Activated CD8-positive, alpha-beta T cell treated with anti-CD3 and anti-CD28 coated beads for 36 hours (primary cell): ENCODE results near the gene PARP4. TPM values are rescaled to one million over a fixed set of nuclear protein-coding genes. Genes with fewer than 3 reads are reported as not detected.
"Not testable (repeated sequence)": the region's sequence is repeated elsewhere in the genome, so short reads cannot be mapped to it uniquely, and the experiment has no call there.

Experiments used
- ATAC-seq: fragments of 200-7000 bp; cut with Tn5 transposase; one replicate; pipeline ENCODE4 v1.10.0; 2021; ENCODE audit warnings: mild to moderate bottlenecking, moderate library complexity
- CTCF ChIA-PET: fragments of 350-600 bp; sonication (Branson Sonifier 250); formaldehyde crosslinking; loops from one replicate; lab custom pipeline; 2021; ENCODE audit warnings: antibody characterized with exemption; lab: Charles Lee
- POLR2A ChIA-PET: fragments of 350-600 bp; sonication (Branson Sonifier 250); formaldehyde crosslinking; loops from one replicate; lab custom pipeline; 2021; ENCODE audit warnings: antibody characterized with exemption; lab: Charles Lee
- DNase-seq: peaks from one replicate; pipeline ENCODE4 v3.0.0-alpha.2; 2020
- H3K27ac Mint-ChIP-seq: one replicate; pipeline ENCODE4 v1.8.0; 2021; ENCODE audit warnings: mild to moderate bottlenecking, mixed read lengths
- H3K27me3 Mint-ChIP-seq: one replicate; pipeline ENCODE4 v1.8.0; 2021; ENCODE audit warnings: mixed read lengths
- H3K36me3 Mint-ChIP-seq: one replicate; pipeline ENCODE4 v1.8.0; 2021; ENCODE audit warnings: low read depth, mixed read lengths
- H3K4me1 Mint-ChIP-seq: one replicate; pipeline ENCODE4 v1.8.0; 2021; ENCODE audit warnings: low read depth, mixed read lengths
- H3K4me3 Mint-ChIP-seq: one replicate; pipeline ENCODE4 v1.8.0; 2021; ENCODE audit warnings: mild to moderate bottlenecking, moderate library complexity, mixed read lengths
- H3K9me3 Mint-ChIP-seq: one replicate; pipeline ENCODE4 v1.8.0; 2021; ENCODE audit warnings: mixed read lengths
- intact Hi-C: fragments of 100-400 bp; cut with micrococcal nuclease; formaldehyde crosslinking; loops from one replicate; pipeline ENCODE4 v1.10.0; 2022
- total RNA-seq, 2 experiments: library from RNA; stranded (reverse); gene quantifications; one replicate each; pipeline ENCODE4 v1.2.3, GENCODE V29; 2021
- TF ChIP-seq, protein P1 (sequence below): fragments of 200-600 bp; IDR thresholded peaks from one replicate; pipeline ENCODE4 v1.8.0; 2022; ENCODE audit warnings: antibody characterized with exemption, mild to moderate bottlenecking

The PARP4 gene
- total RNA-seq, 2 experiments from 2014 or later = 20.4 to 22.4 TPM

- H3K4me1 Mint-ChIP-seq = peaks cover 34% of the 10 kb centered on the region
- no peaks in the 10 kb centered on the region for H3K27me3 Mint-ChIP-seq
- no peaks in the 10 kb centered on the region for H3K9me3 Mint-ChIP-seq
- H3K36me3 Mint-ChIP-seq = peaks cover 26% of the 10 kb centered on the region
- intact Hi-C loops = no loop called here
- H3K4me3 Mint-ChIP-seq = no peak overlapping the region
- TF ChIP-seq, protein P1, sequence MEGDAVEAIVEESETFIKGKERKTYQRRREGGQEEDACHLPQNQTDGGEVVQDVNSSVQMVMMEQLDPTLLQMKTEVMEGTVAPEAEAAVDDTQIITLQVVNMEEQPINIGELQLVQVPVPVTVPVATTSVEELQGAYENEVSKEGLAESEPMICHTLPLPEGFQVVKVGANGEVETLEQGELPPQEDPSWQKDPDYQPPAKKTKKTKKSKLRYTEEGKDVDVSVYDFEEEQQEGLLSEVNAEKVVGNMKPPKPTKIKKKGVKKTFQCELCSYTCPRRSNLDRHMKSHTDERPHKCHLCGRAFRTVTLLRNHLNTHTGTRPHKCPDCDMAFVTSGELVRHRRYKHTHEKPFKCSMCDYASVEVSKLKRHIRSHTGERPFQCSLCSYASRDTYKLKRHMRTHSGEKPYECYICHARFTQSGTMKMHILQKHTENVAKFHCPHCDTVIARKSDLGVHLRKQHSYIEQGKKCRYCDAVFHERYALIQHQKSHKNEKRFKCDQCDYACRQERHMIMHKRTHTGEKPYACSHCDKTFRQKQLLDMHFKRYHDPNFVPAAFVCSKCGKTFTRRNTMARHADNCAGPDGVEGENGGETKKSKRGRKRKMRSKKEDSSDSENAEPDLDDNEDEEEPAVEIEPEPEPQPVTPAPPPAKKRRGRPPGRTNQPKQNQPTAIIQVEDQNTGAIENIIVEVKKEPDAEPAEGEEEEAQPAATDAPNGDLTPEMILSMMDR = no peak
- DNase-seq (no peak), ATAC-seq (no peak)
- POLR2A ChIA-PET = interaction anchor here (1.0 to 1.5 kb wide), 2 partner anchors 11 to 24 kb away, joined by 3 to 4 read pairs; no protein-coding TSS in a partner anchor
- no peak overlapping the region for H3K27ac Mint-ChIP-seq
- CTCF ChIA-PET = interaction anchor here (0.8 to 1.0 kb wide), 2 partner anchors 45 to 101 kb away, joined by 3 read pairs; no protein-coding TSS in a partner anchor
Observed at GRCh38 chr13:24505256-24505655, 7.3 kb downstream of the PARP4 start.

- no peak overlapping the region for H3K27ac Mint-ChIP-seq
- peaks cover 28% of the 10 kb centered on the region for H3K36me3 Mint-ChIP-seq
- intact Hi-C loops = no loop called here
- ATAC-seq (no peak), DNase-seq (no peak)
- ChIA-PET POLR2A (interaction anchor here (1.0 kb wide), 1 partner anchor 9 kb away, joined by 3 read pairs; the partner anchor contains the start of gene PARP4), CTCF (no interaction called here)
- H3K9me3 Mint-ChIP-seq = no peaks in the 10 kb centered on the region
- H3K4me1 Mint-ChIP-seq = peaks cover 28% of the 10 kb centered on the region
- H3K4me3 Mint-ChIP-seq = no peak overlapping the region
- TF ChIP-seq, protein P1 = no peak
- H3K27me3 Mint-ChIP-seq = no peaks in the 10 kb centered on the region
Observed at GRCh38 chr13:24503379-24503696, 9.2 kb downstream of the PARP4 start.

- POLR2A ChIA-PET = interaction anchor here (1.4 kb wide), 1 partner anchor 8 kb away, joined by 3 read pairs; no protein-coding TSS in a partner anchor
- ATAC-seq (peak; percentile 42), DNase-seq (no peak)
- Mint-ChIP-seq H3K9me3 (no peaks in the 10 kb centered on the region), H3K4me3 (no peak overlapping the region), H3K4me1 (peaks cover 26% of the 10 kb centered on the region), H3K36me3 (peaks cover 26% of the 10 kb centered on the region), H3K27me3 (no peaks in the 10 kb centered on the region), H3K27ac (peak overlapping the region; percentile 21)
- CTCF ChIA-PET = no interaction called here
- intact Hi-C loops = no loop called here
- TF ChIP-seq, protein P1 = no peak
Observed at GRCh38 chr13:24502533-24503378, 9.8 kb downstream of the PARP4 start.

DNA sequence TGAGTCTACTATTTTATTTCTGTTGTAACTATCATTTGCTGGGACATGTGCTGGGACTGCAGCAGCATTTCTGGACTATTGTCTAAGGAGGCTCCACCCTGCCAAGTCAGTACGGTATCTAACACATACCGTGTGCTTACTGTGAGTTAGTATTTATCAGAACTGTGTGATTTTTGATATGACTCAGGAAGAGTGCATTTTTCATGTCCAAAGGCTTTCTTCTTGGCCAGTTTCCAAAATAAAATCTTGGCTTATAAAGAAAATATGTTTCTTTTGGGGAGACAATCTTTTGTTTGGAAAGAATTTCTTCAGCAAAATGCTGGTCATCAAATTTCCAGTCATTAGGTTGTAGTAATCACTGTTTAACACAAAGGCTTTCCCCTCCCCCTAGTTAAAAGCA, 11.6 kb downstream of the PARP4 start:
- Mint-ChIP-seq H3K27me3 (no peaks in the 10 kb centered on the region), H3K36me3 (peaks cover 28% of the 10 kb centered on the region), H3K9me3 (no peaks in the 10 kb centered on the region), H3K27ac (no peak overlapping the region), H3K4me1 (peaks cover 22% of the 10 kb centered on the region), H3K4me3 (no peak overlapping the region)
- ChIA-PET POLR2A (no interaction called here), CTCF (no interaction called here)
- DNase-seq = no peak
- peak; percentile 62 for ATAC-seq
- intact Hi-C loops = no loop called here
- TF ChIP-seq, protein P1 = no peak

- ATAC-seq = no peak
- Mint-ChIP-seq H3K27ac (no peak overlapping the region), H3K4me1 (peaks cover 14% of the 10 kb centered on the region), H3K27me3 (no peaks in the 10 kb centered on the region), H3K36me3 (peaks cover 40% of the 10 kb centered on the region), H3K9me3 (no peaks in the 10 kb centered on the region), H3K4me3 (no peak overlapping the region)
- DNase-seq = no peak
- intact Hi-C loops = no loop called here
- TF ChIP-seq, protein P1 = no peak
- ChIA-PET POLR2A (no interaction called here), CTCF (no interaction called here)
Observed at GRCh38 chr13:24497742-24498141, 14.8 kb downstream of the PARP4 start.

GRCh38 chr13:24496295-24496694, 16.3 kb downstream of the PARP4 start:
- intact Hi-C loops, H3K27me3 Mint-ChIP-seq: not testable (repeated sequence)

More at GRCh38 chr13:24496295-24496694, 16.3 kb downstream of the PARP4 start:
- H3K36me3 Mint-ChIP-seq = peaks cover 37% of the 10 kb centered on the region
- ATAC-seq, POLR2A ChIA-PET, CTCF ChIA-PET, H3K4me3 Mint-ChIP-seq, H3K27ac Mint-ChIP-seq, H3K9me3 Mint-ChIP-seq, H3K4me1 Mint-ChIP-seq, DNase-seq: not testable (repeated sequence)
